Testis (tissue), 3 donors: ENCODE measurements around the gene ZBTB47. TPM values are rescaled to one million over a fixed set of nuclear protein-coding genes. Genes with fewer than 3 reads are reported as not detected.
A peak's percentile ranks its signal among the peaks of the same experiment; 100 is the strongest.

ENCODE experiments used
- DNase-seq: peaks from one replicate; pipeline ENCODE4 v3.0.0-alpha.2; 2019
- H3K27ac ChIP-seq, 2 donors: fragments of 200-600 bp; sonication (generic); one replicate each; pipeline ENCODE4 v1.5.1; 2019
- H3K27me3 ChIP-seq: fragments of 200-600 bp; sonication (generic); one replicate; pipeline ENCODE4 v1.5.1; 2019
- H3K36me3 ChIP-seq: fragments of 200-600 bp; sonication (generic); one replicate; pipeline ENCODE4 v1.5.1; 2017; ENCODE audit warnings: low read depth; ENCODE audit errors: missing control alignments
- H3K4me1 ChIP-seq: fragments of 200-600 bp; sonication (generic); one replicate; pipeline ENCODE4 v1.5.1; 2019
- H3K4me3 ChIP-seq, 2 donors: fragments of 200-600 bp; sonication (generic); one replicate each; pipeline ENCODE4 v1.5.1; 2017 to 2019
- H3K9me3 ChIP-seq: fragments of 200-600 bp; sonication (generic); one replicate; pipeline ENCODE4 v1.5.1; 2017
- CTCF ChIP-seq, 3 experiments: fragments of 450-650 bp in 2 of 3; fragments of 200-600 bp in 1 of 3; sonication (generic) in 1 of 3; IDR thresholded peaks; one replicate each; pipeline ENCODE4 v1.5.1; 2016 to 2019; ENCODE audit warnings: antibody characterized with exemption in 3 of 3, mild to moderate bottlenecking in 2 of 3, moderate library complexity in 1 of 3
- POLR2A ChIP-seq: fragments of 450-650 bp; IDR thresholded peaks from one replicate; pipeline ENCODE4 v1.6.1; 2017; ENCODE audit warnings: antibody characterized with exemption, mild to moderate bottlenecking, moderate library complexity
- WGBS, 2 donors: methylation state at CpG; one replicate each; pipeline ENCODE4 v1.1.5; 2018; 5-methylcytosine and 5-hydroxymethylcytosine counted together
- intact Hi-C: fragments of 100-400 bp; cut with DNase I; formaldehyde crosslinking; loops from one replicate; pipeline ENCODE4 v1.15.1; 2023; ENCODE audit warnings: low total_unique reads
- polyA plus RNA-seq: library from polyadenylated mRNA; stranded (reverse); fragments of 350-450 nt; fragmentation: Illumina TruSeq; extraction: RNeasy Lipid Tissue Mini Kit (QIAGEN cat#74804); gene quantifications from one replicate; pipeline ENCODE4 v1.2.3, GENCODE V29; 2014; ENCODE audit warnings: low read depth, low replicate concordance; ENCODE audit not compliant: insufficient read depth
- total RNA-seq, 2 donors: library from RNA; depleted of rRNA; stranded (reverse); fragments of >200 nt; gene quantifications; one replicate each; pipeline ENCODE4 v1.2.3, GENCODE V29; 2016

The ZBTB47 gene
- total and polyA plus RNA-seq, 3 donors from 2014 or later, result 16.7 to 22.8 (median 18.1) TPM

GRCh38 chr3:42712344-42712648, 58.8 kb downstream of the ZBTB47 start:
- intact Hi-C loops, result no loop called here
- 83 to 86% methylated on average over 4 of the region's 4 CpGs for WGBS, 2 donors
- no peak for TF ChIP-seq POLR2A
- no peak for TF ChIP-seq CTCF (IDR thresholded peaks at IDR 0.05)

GRCh38 chr3:42712688-42713372, 59.3 kb downstream of the ZBTB47 start:
- Histone ChIP-seq H3K27me3 (no peaks in the 10 kb centered on the region), H3K27ac (no peak overlapping the region), H3K4me3 (no peak overlapping the region), H3K4me1 (no peaks in the 10 kb centered on the region), H3K9me3 (no peaks in the 10 kb centered on the region), H3K36me3 (no peaks in the 10 kb centered on the region)
- TF ChIP-seq POLR2A (no peak), CTCF (IDR thresholded peaks at IDR 0.05) (no peak)
- DNase-seq, result no peak
- intact Hi-C loops, result no loop called here
- 89 to 91% methylated on average over 4 to 5 of the region's 5 CpGs for WGBS, 2 donors

More at GRCh38 chr3:42712344-42712648, 58.8 kb downstream of the ZBTB47 start:
- H3K4me3 ChIP-seq, result no peak overlapping the region
- H3K36me3 ChIP-seq, result no peaks in the 10 kb centered on the region
- no peak for DNase-seq
- H3K27me3 ChIP-seq, result no peaks in the 10 kb centered on the region
- no peak overlapping the region for H3K27ac ChIP-seq
- H3K4me1 ChIP-seq, result no peaks in the 10 kb centered on the region
- no peaks in the 10 kb centered on the region for H3K9me3 ChIP-seq

GRCh38 chr3:42713747-42714146, 60.2 kb downstream of the ZBTB47 start:
- Histone ChIP-seq H3K27ac (no peak overlapping the region), H3K9me3 (no peaks in the 10 kb centered on the region), H3K27me3 (no peaks in the 10 kb centered on the region), H3K4me1 (no peaks in the 10 kb centered on the region), H3K4me3 (no peak overlapping the region), H3K36me3 (no peaks in the 10 kb centered on the region)
- 91 to 92% methylated on average over 2 of the region's 2 CpGs for WGBS, 2 donors
- peak; percentile 7 for DNase-seq
- no peak for TF ChIP-seq CTCF (IDR thresholded peaks at IDR 0.05)
- no peak for TF ChIP-seq POLR2A
- intact Hi-C loops, result no loop called here

GRCh38 chr3:42714171-42714852, 60.8 kb downstream of the ZBTB47 start:
- DNase-seq, result no peak
- H3K9me3 ChIP-seq, result no peaks in the 10 kb centered on the region
- H3K27ac ChIP-seq, result no peak overlapping the region
- intact Hi-C loops, result no loop called here
- no peaks in the 10 kb centered on the region for H3K36me3 ChIP-seq
- H3K27me3 ChIP-seq, result no peaks in the 10 kb centered on the region
- no peak overlapping the region for H3K4me3 ChIP-seq
- no peaks in the 10 kb centered on the region for H3K4me1 ChIP-seq
- TF ChIP-seq CTCF (IDR thresholded peaks at IDR 0.05) (no peak), POLR2A (no peak)
- WGBS, 2 donors, result 86 to 87% methylated on average over 4 of the region's 4 CpGs

Other genes with a start within 250 kb of the ZBTB47 start
- gene LYZL4, start 243.1 kb upstream of the ZBTB47 start, total RNA-seq, result 10 to 100 TPM; 15.2 to 28.7 TPM
- 77.2 TPM for gene LYZL4, start 243.1 kb upstream of the ZBTB47 start, polyA plus RNA-seq
- gene VIPR1, start 151.1 kb upstream of the ZBTB47 start, total RNA-seq, result 10 to 100 TPM in 1 of 2 donors, 1 to 10 TPM in 1; 4.6 to 10.2 TPM
- 3.4 TPM for gene VIPR1, start 151.1 kb upstream of the ZBTB47 start, polyA plus RNA-seq
- 10 to 100 TPM; 61.0 to 66.0 TPM for gene SEC22C, start 71.7 kb upstream of the ZBTB47 start, total RNA-seq
- 86.3 TPM for gene SEC22C, start 71.7 kb upstream of the ZBTB47 start, polyA plus RNA-seq
- 10 to 100 TPM; 12.9 to 18.4 TPM for gene SS18L2, start 62.8 kb upstream of the ZBTB47 start, total RNA-seq
- gene SS18L2, start 62.8 kb upstream of the ZBTB47 start, polyA plus RNA-seq, result 15.6 TPM
- gene NKTR, start 53.0 kb upstream of the ZBTB47 start, total RNA-seq, result 100 to 1,000 TPM; 175 to 203 TPM
- gene NKTR, start 53.0 kb upstream of the ZBTB47 start, polyA plus RNA-seq, result 42.2 TPM
- 1 to 10 TPM in 1 of 2 donors, under 1 TPM in 1; 0.62 to 3.1 TPM for gene KLHL40, start 31.8 kb downstream of the ZBTB47 start, total RNA-seq
- 3.2 TPM for gene KLHL40, start 31.8 kb downstream of the ZBTB47 start, polyA plus RNA-seq
- 1 to 10 TPM; 6.4 to 7.2 TPM for gene HHATL, start 49.1 kb downstream of the ZBTB47 start, total RNA-seq
- gene HHATL, start 49.1 kb downstream of the ZBTB47 start, polyA plus RNA-seq, result 6.1 TPM
- 10 to 100 TPM in 1 of 2 donors, 1 to 10 TPM in 1; 6.5 to 12.5 TPM for gene CCDC13, start 119.6 kb downstream of the ZBTB47 start, total RNA-seq
- gene CCDC13, start 119.6 kb downstream of the ZBTB47 start, polyA plus RNA-seq, result 23.0 TPM
- gene HIGD1A, start 150.8 kb downstream of the ZBTB47 start, total RNA-seq, result 100 to 1,000 TPM in 1 of 2 donors, 10 to 100 TPM in 1; 95.6 to 110 TPM
- 133 TPM for gene HIGD1A, start 150.8 kb downstream of the ZBTB47 start, polyA plus RNA-seq
- gene ACKR2, start 155.7 kb downstream of the ZBTB47 start, total RNA-seq, result 1 to 10 TPM; 3.4 to 7.8 TPM
- gene ACKR2, start 155.7 kb downstream of the ZBTB47 start, polyA plus RNA-seq, result 2.7 TPM
- not detected for gene CYP8B1, start 222.2 kb downstream of the ZBTB47 start, total RNA-seq
- gene CYP8B1, start 222.2 kb downstream of the ZBTB47 start, polyA plus RNA-seq, result not detected